Hippocampal formation (tissue), 2 donors: Measurements from ENCODE around the gene TTLL9.
"Not testable (repeated sequence)": the region's sequence is repeated elsewhere in the genome, so short reads cannot be mapped to it uniquely, and the experiment has no call there.

Experiments used
- DNase-seq, 2 donors: peaks; one replicate each; lab custom pipeline; 2025; lab: John Stamatoyannopoulos, UW

The TTLL9 gene

DNA sequence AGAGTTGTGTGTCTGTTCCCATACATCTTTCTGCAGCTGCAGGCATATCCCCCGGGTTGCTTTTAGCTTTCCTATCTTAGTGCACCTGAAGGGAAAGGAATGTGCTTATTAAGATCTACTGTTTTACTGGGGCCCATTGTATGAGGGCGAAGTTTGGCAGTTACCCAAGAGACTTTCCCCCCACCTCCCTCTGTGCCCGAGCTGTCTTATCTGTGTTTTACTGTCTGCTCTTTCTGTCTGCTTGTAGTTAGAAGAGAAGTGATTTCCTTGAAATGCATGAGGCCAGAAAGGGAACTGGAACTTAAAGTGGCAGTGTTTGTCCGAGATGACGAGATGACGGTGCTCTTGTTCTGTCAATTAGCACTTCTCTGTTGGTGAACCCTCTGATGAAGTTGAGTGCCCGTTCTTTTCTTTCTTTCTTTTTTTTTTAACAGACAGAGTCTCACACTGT lies 47.6 kb downstream of the TTLL9 start:
- DNase-seq: not testable (repeated sequence)

DNA sequence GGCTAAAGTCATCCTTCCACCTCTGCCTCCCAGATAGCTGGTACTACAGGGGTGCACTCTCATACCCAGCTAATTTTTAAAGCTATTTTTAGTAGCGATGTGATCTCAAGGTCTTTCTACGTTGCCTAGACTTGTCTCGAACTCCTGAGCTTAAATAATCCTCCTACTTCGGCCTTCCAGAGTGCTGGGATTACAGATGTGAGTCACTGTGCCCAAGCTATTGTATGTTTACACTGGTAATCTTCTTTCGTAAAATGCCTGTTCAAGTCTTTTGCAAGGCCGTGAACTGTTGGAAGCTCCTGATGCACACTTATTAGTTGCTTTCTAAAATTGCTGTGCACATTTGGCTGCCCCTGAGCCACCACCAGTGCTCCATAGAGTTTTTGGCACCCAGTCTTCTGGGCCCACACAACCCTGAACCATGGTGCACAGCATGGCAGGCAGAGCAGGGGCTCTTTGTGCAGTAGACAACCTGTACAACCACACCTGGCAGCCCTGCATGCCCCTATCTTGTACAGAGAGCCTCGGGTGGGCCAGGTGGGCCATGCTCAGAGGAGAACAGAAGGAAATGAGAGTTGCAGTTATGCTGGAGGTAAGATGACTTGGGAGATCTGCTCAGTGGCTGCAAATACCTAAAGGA lies 48.2 kb downstream of the TTLL9 start:
- DNase-seq: no peak

- no peak for DNase-seq
Observed at GRCh38 chr20:31919410-31920155, 49.1 kb downstream of the TTLL9 start.

DNA sequence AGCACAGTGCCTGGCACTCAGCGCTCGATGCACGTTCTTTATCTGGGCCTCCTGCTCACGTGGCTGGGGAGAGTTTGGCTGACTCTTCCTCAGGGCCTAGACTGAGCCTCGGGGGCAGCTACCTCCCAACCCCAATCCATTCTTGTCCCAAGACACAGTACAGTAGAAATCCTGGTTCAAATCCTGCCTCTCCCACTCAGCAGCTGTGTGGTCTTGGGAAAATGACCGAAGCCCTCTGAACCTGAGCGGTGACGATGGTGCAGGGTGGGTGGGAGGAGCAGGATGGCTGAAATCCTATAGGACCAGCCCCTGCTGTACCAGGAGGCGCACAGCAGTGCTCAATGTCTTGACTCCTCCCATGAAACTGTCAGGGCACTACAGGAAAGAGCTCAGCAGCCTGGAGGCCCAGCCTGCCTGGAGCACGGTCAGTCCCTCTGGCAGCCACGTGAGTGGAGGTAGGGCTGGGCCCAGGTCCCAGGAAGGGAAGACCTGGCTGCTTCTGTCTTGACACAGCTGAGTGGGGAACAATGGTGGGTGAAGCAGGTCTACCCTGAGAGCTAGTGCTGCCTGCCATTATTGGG lies 49.9 kb downstream of the TTLL9 start:
- no peak for DNase-seq

DNA sequence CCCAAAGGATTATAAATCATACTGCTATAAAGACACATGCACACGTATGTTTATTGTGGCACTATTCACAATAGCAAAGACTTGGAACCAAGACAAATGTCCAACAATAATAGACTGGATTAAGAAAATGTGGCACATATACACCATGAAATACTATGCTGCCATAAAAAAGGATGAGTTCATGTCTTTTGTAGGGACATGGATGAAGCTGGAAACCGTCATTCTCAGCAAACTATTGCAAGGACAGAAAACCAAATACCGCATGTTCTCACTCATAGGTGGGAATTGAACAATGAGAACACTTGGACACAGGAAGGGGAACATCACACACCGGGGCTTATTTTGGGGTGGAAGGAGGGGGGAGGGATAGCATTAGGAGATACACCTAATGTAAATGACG lies 51.0 kb downstream of the TTLL9 start:
- not testable (repeated sequence) for DNase-seq

DNA sequence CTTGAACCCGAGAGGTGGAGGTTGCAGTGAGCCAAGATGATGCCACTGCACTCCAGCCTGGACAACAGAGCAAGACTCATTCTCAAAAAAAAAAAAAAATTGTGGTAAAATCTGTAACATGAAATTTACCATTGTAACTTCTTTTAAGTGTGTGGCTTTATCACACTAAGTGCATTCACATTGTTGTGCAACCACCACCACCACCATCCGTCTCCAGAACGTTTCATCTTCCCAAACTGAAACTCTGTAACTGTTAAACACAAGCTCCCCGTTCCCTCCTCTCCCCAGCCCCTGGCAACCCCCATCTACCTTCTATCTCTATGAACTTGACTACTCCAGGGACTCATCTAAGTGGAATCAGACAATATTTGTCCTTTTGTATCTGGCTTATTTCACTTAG lies 51.7 kb downstream of the TTLL9 start:
- no peak for DNase-seq

GRCh38 chr20:31922588-31922987 lies 52.2 kb downstream of the TTLL9 start:
- no peak for DNase-seq

DNA sequence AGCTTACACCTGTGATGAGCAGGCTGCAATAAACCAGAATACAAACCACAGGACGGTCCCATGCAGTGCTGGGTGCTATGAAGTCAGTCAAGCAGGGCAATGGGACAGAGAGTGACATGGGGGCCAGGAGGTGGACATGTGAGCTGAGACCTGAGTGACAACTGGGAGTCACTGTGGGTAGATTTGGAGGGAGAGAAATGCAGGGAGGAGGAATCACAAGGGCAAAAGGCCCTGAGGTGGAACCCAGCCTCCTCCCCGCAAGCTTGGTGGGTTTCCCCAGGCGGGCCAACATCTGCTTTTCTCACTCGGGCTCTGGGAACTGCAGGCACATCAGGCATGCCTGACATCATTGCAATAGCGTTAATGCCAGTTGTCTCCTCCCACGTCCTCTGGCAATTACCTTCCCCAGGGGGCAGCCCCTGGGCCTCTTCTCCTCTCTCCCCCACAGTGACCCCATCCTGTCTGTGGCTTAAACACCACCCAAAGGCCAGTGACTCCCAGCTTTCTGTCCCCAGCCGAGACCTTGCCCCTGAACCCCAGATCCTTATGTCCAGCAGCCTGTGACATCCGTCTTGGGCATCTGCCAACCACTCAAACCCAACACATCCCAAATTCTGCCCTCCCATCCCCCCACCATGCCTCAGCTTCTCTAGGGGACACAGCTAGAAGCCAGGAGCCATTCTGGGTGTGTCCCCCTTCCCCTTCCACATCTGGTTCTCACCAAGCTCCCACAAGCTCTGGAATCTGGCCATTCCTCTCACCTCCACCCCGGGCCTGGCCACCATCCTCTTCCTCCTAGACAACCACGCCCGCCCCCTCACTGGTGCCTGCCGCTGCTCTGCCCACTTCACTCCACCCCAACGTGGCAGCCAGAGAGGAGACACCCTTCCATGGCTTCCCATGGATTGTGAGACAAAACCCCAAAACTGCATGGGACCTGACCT lies 53.2 kb downstream of the TTLL9 start:
- DNase-seq: no peak

DNA sequence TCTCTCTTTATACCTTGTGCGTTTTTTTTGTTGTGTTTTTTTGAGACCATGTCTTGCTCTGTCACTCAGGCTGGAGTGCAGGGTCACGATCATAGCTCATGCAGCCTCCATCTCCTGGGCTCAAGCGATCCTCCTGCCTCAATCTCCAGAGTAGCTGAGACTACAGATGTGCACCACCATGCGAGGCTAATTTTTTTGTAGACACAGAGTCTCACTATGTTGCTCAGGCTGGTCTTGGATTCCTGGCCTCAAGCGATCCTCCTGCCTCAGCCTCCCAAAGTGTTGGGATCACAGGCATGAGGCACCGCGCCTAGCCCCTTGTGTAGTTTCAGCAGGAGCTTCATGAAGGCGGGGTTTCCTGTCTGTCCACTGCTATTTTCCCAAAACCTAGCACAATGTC lies 54.1 kb downstream of the TTLL9 start:
- DNase-seq: no peak

DNA sequence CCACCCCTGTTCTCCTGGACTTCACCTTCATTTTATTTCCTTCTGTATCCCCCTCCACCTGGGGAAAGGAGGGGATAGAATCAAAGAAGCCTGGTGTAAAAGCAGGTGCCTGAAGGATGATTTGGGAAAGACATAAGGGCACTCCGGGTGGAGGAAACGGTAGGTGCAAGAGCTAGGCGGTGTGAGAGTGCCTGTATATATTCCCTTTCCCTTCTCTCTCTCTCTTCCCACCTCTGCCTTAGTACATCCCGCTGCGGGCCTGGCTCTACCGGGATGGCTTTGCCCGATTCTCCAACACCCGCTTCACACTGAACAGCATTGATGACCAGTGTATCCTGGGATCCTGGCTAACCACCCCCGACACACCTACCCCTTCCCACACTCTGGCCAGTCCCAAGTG lies 55.2 kb downstream of the TTLL9 start:
- DNase-seq: no peak

- no peak for DNase-seq
Observed at GRCh38 chr20:31926493-31926892, 56.1 kb downstream of the TTLL9 start.

DNA sequence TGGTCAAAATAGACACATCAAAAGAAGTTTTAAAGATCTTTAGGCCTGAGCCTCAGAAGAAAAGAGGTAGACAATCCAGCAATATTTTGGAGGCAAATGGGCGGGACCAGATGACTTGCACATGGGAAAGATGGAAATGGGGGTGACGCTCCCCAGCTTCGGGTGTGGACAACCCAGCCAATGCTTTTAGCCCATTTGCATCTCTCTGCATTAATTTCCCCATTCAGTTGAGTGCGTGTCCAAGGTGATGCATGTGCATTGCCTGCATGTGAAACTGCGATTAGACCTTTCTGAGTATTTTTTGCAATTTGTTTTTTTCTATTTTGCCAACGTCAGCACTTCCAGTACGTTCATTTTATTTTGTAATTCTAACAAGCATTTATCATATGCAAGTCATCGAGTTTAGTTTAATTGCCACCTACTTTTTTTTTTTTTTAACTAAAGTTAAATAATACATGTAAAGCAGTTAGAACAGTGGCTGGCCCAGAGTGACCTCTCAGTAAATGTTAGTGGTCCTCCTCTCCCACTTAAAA lies 57.3 kb downstream of the TTLL9 start:
- no peak for DNase-seq

DNA sequence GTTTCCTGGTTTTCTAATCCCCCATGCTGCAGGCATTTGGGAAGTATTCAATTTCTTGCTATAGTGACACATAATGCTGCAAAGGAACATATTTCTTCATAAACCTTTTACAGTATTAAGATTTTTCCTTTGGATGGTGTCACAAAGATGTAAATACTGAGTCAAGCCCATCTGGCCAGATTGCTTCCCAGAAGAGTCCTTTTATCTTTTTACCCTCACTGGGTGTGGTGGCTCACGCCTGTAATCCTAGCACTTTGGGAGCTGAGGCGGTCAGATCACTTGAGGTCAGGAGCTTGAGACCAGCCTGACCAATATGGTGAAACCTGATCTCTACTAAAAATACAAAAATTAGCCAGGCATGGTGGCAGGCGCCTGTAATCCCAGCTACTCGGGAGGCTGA lies 59.2 kb downstream of the TTLL9 start:
- not testable (repeated sequence) for DNase-seq

- DNase-seq: no peak
Observed at GRCh38 chr20:31930779-31931178, 60.3 kb downstream of the TTLL9 start.

DNA sequence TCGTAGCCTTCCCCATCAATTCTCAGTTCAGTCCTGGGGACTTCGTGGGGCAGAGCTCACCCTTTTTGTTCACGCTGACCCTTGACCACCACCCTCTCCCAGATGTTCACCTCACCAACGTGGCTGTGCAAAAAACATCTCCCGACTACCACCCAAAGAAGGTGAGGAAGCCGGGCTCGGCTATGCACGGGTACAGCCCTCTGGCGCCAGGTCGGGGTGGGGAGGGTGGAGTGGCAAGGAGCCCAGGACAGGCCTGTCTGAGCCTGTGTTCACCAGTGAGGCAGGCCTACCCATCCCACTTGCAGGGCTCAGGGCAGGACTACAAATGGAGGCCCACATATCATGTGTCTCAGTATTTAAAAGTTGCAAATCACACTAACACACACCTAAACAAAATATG lies 63.3 kb downstream of the TTLL9 start:
- DNase-seq: no peak

- DNase-seq: no peak
Observed at GRCh38 chr20:31934491-31934890, 64.1 kb downstream of the TTLL9 start.

- DNase-seq: no peak
Observed at GRCh38 chr20:31934968-31935764, 64.7 kb downstream of the TTLL9 start.

DNA sequence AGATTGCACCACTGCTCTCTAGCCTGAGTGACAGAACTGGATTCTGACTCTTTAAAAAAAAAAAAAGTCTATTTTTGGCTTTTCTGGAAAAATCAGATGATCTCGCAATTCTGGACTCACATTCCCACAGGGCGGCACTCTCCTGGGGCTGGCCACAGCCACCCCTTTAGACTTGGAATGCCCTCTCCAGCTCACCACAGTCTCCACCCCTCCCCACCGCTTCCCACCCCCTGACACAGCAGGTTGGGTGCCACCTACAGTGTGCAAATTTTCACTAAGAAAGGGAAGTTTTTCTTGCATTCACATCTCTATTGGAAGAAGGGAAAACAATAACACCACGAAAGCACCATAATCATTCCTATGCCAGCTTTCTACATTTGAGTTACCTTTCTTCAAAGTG lies 66.0 kb downstream of the TTLL9 start:
- no peak for DNase-seq

GRCh38 chr20:31937820-31938219 lies 67.4 kb downstream of the TTLL9 start:
- DNase-seq: no peak

- DNase-seq: no peak
Observed at GRCh38 chr20:31939661-31940060, 69.2 kb downstream of the TTLL9 start.

GRCh38 chr20:31943052-31943471 lies 72.6 kb downstream of the TTLL9 start:
- DNase-seq: peak; percentile 18 to 28
